MCF 10A (cell line): ENCODE results near the gene ULBP2. TPM values are rescaled to one million over a fixed set of nuclear protein-coding genes. Genes with fewer than 3 reads are reported as not detected.

Experiments
- Bru-seq: library from RNA; stranded (reverse); fragments of 400-500 nt; gene quantifications from one replicate; lab custom pipeline; 2021; lab: Mats Ljungman, UMichigan
- BruChase-seq, 2 experiments: library from RNA; stranded (reverse); fragments of 400-500 nt; gene quantifications; one replicate each; lab custom pipeline; 2021; lab: Mats Ljungman, UMichigan
- BruUV-seq: library from RNA; stranded (reverse); fragments of 400-500 nt; replicated peaks from 2 replicates; lab custom pipeline; 2021; lab: Mats Ljungman, UMichigan
- CTCF ChIA-PET: fragments of 300-600 bp; sonication (Branson Sonifier 250); formaldehyde crosslinking; extraction: SDS; loops from one replicate; lab custom pipeline; 2021; ENCODE audit warnings: antibody characterized with exemption, inconsistent platforms; lab: Yijun Ruan, JAX
- POLR2A ChIA-PET: fragments of 300-600, 350-650 bp; sonication (Branson Sonifier 250); formaldehyde crosslinking; extraction: SDS; loops from one replicate; lab custom pipeline; 2020; ENCODE audit warnings: antibody characterized with exemption, inconsistent platforms; lab: Yijun Ruan, JAX
- DNase-seq: peaks from one replicate; pipeline ENCODE4 v3.0.0-alpha.2; 2018; ENCODE audit not compliant: unreplicated experiment
- H3K27ac Mint-ChIP-seq: one replicate; pipeline ENCODE4 v1.8.0; 2022; ENCODE audit warnings: mild to moderate bottlenecking, low read depth, mixed read lengths; ENCODE audit not compliant: unreplicated experiment
- H3K27me3 Mint-ChIP-seq: one replicate; pipeline ENCODE4 v1.8.0; 2022; ENCODE audit warnings: mixed read lengths; ENCODE audit not compliant: insufficient read depth, unreplicated experiment
- H3K36me3 Mint-ChIP-seq: one replicate; pipeline ENCODE4 v1.8.0; 2022; ENCODE audit warnings: mild to moderate bottlenecking, moderate library complexity, mixed read lengths; ENCODE audit not compliant: insufficient read depth, unreplicated experiment
- H3K4me1 Mint-ChIP-seq: one replicate; pipeline ENCODE4 v1.8.0; 2022; ENCODE audit warnings: mixed read lengths; ENCODE audit not compliant: insufficient read depth, unreplicated experiment
- H3K4me3 Mint-ChIP-seq: one replicate; pipeline ENCODE4 v1.8.0; 2022; ENCODE audit warnings: mild to moderate bottlenecking, moderate library complexity, mixed read lengths; ENCODE audit not compliant: unreplicated experiment
- H3K9me3 Mint-ChIP-seq: one replicate; pipeline ENCODE4 v1.8.0; 2022; ENCODE audit warnings: mixed read lengths; ENCODE audit not compliant: unreplicated experiment
- CTCF ChIP-seq: fragments of 200-600 bp; IDR thresholded peaks from one replicate; pipeline ENCODE4 v1.8.0; 2022; ENCODE audit warnings: antibody characterized with exemption, mild to moderate bottlenecking; ENCODE audit not compliant: unreplicated experiment
- intact Hi-C: fragments of 100-400 bp; cut with micrococcal nuclease; formaldehyde crosslinking; loops from 2 replicates; pipeline ENCODE4 v1.14.1; 2022
- long read RNA-seq: library from polyadenylated mRNA; stranded (forward); transcript quantifications from one replicate; pipeline ENCODE4 v2.0.0, GENCODE V29; 2022
- total RNA-seq: library from RNA; stranded (reverse); gene quantifications from 2 replicates; pipeline ENCODE4 v1.2.3, GENCODE V29; 2022

The ULBP2 gene
- total RNA-seq = 3.1 and 5.2 TPM in 2 replicates
- Bru-seq, nascent RNA = percentile 31 among the genes with signal in this experiment
- percentile 53 among the genes with signal in this experiment for BruChase-seq, experiment 1, labeled RNA remaining after a 6-hour chase
- BruChase-seq, experiment 2, labeled RNA remaining after a 2-hour chase = percentile 40 among the genes with signal in this experiment
- long read RNA-seq, transcript ULBP2-201 (5 exons, 1,349 nt) = major isoform, 19 of 21 reads
- long read RNA-seq, partial matches to known transcripts = 1 of 21 reads
- long read RNA-seq, other reads (novel, unspliced or antisense) = 1 of 21 reads

GRCh38 chr6:149941583-149942460 is at the start of gene ULBP2:
TSS of gene ULBP2 (plus strand) at chr6:149942014. CDS start at chr6:149942073, 59 bp downstream.
- peak within 1 kb of the TSS; percentile 81 for H3K4me3 Mint-ChIP-seq
- H3K9me3 Mint-ChIP-seq = no peaks in the 10 kb centered on the region
- TF ChIP-seq CTCF = no peak
- peaks cover 11% of the 10 kb centered on the region for H3K4me1 Mint-ChIP-seq
- TSS peak; percentile 42 for BruUV-seq
- peaks cover 10% of the 10 kb centered on the region for H3K27me3 Mint-ChIP-seq
- intact Hi-C loops = no loop called here
- DNase-seq = peak; percentile 96
- peaks cover 4% of the 10 kb centered on the region for H3K36me3 Mint-ChIP-seq
- H3K27ac Mint-ChIP-seq = no peak within 1 kb of the TSS
- ChIA-PET POLR2A (no interaction called here), CTCF (interaction anchor here (0.6 to 1.3 kb wide), 2 partner anchors 75 to 127 kb away, joined by 3 to 5 read pairs; no protein-coding TSS in a partner anchor)

DNA sequence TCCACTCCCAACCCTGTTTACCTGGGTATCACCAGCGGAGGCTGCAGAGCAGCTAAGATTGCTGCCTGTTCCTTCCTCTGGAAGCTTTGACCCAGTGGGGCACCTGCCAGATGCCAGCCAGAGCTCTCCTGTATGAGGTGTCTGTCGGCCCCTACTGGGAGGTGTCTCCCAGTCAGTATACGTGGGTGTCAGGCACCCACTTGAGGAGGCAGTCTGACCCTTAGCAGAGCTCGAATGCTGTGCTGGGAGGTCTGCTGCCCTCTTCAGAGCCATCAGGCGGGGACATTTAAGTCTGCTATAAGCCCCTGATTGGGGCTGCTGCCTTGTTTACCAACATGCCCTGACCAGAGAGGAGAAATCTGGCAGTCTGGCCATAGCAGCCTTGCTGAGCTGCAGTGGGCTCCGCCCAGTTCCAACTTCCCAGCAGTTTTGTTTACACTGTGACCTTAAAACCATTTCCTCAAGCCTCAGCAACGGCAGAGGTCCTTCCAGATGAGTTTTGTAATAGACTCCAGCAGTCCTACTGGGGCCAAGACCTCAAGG is 46.7 kb upstream of the ULBP2 start:
- Mint-ChIP-seq H3K27ac (peak overlapping the region; percentile 85), H3K9me3 (no peaks in the 10 kb centered on the region), H3K4me3 (peak overlapping the region; percentile 41), H3K4me1 (peaks cover 68% of the 10 kb centered on the region), H3K27me3 (no peaks in the 10 kb centered on the region), H3K36me3 (no peaks in the 10 kb centered on the region)
- intact Hi-C loops = no loop called here
- BruUV-seq = no TSS peak
- CTCF ChIA-PET = interaction anchor here (0.6 to 2.2 kb wide), 11 partner anchors 9 to 1157 kb away, joined by 3 to 14 read pairs (median 4); partner anchors contain the start of gene LRP11
- POLR2A ChIA-PET = interaction anchor here (0.6 to 3.5 kb wide), 14 partner anchors 8 to 841 kb away, joined by 3 to 37 read pairs (median 4); partner anchors contain the start of genes LRP11 and PCMT1
- peak; percentile 84 for DNase-seq
- TF ChIP-seq CTCF = no peak

DNA sequence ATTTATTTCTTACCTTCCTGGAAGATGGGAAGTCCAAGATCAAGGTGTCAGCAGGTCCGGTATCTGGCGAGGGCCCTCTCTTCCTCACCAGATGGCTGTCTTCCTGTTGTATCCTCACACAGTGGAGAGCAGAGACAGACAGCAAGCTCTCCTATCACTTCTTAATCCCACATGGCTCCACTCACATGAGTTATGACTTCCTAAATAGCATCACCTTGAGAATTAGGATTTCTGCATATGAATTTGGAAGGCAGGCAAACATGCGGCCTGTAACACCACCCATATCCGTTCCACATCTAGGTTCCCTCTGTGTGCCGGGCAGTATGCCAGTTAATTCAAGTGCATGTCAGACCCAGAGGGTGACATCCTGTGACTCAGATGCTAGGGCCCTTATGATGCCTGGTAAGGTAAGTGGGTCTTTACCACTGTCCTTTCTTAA is 46.0 kb upstream of the ULBP2 start:
- no TSS peak for BruUV-seq
- intact Hi-C loops = loop anchor here (2.0 kb wide), 1 partner anchor 31 kb away; the partner anchor contains the start of gene LRP11
- no peak for TF ChIP-seq CTCF
- H3K4me1 Mint-ChIP-seq = peaks cover 69% of the 10 kb centered on the region
- no peaks in the 10 kb centered on the region for H3K36me3 Mint-ChIP-seq
- peak overlapping the region; percentile 41 for H3K4me3 Mint-ChIP-seq
- DNase-seq = peak; percentile 92
- no peaks in the 10 kb centered on the region for H3K27me3 Mint-ChIP-seq
- ChIA-PET POLR2A (interaction anchor here (0.6 to 3.5 kb wide), 14 partner anchors 8 to 842 kb away, joined by 3 to 37 read pairs (median 6); partner anchors contain the start of genes LATS1, LRP11 and PCMT1), CTCF (interaction anchor here (0.8 to 2.2 kb wide), 7 partner anchors 10 to 179 kb away, joined by 3 to 14 read pairs (median 4); partner anchors contain the start of genes LATS1 and LRP11)
- peak overlapping the region; percentile 85 for H3K27ac Mint-ChIP-seq
- H3K9me3 Mint-ChIP-seq = no peaks in the 10 kb centered on the region
